Measurements from ENCODE around the gene SNN.

SNN gene

DNA sequence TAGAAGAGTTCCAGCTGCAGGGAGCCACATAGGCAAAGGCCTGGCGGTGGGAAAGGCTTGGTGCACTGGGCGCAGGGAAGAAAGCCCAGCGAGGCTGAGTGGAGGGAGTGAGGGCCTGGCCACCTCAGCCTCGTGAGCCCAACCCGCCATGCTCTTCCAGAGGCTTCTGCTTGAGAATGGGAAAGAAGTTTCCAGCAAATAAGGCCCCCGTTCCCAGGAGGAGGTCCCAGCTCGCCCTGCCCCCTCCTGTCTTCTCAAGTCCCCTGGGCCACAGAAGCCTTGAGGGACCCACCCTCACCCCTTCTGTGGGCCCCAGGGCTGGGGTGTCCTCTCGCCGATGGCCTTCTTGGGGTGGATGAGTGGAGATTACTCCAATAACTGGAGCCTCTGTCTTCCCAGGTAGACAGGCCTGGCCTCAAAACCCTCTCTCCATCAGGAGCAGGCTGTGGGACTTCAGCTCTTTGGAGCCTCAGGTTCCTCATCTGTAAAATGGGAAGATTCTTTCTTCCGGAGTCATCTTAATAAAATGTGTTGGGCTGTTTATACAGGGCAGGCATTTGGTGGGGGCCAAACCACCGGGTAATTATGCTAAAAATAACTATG is 933 bp upstream of the SNN start:
- DNase-seq (ENCODE audit: low read depth in 2 of 2), result no peak

DNA sequence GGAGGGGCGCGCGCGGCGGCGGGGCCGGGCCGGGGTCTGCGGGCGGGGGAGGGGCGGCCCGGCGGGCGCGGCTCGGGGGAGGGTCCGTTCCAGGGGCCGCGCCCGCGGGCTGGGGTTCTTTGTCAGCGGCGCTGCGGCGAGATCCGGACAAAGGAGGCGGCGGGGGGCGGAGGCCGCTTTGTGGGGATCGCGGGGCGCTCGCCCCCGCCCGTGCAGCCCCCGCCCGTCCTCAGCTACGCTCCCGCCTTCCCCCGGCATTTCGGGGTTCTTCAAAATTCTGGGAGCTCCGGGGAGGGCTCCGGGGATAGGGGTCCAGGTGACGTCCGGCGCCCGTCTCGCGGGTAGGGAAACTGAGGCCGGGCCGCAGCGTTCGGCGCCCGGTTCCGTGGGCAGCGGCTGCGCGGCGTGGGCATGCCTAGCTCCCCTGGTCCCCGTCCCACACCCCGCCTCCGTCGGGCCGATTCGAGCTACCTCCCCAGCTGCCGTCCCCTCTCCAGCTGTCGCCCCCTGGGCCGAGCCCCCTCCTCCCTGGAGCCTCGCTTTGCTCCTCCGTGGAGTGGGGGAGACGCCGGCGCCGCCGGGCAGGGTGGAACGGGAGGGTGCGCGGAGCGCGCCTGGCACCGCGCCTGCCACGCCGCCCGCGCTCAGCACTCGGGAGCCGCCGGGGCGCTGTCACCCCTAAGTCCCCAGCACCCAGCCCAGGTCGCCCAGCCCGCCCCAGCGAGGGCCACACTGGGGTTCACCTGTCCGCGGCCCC is 546 bp downstream of the SNN start:
- DNase-seq (ENCODE audit: low read depth in 2 of 2), result no peak

DNA sequence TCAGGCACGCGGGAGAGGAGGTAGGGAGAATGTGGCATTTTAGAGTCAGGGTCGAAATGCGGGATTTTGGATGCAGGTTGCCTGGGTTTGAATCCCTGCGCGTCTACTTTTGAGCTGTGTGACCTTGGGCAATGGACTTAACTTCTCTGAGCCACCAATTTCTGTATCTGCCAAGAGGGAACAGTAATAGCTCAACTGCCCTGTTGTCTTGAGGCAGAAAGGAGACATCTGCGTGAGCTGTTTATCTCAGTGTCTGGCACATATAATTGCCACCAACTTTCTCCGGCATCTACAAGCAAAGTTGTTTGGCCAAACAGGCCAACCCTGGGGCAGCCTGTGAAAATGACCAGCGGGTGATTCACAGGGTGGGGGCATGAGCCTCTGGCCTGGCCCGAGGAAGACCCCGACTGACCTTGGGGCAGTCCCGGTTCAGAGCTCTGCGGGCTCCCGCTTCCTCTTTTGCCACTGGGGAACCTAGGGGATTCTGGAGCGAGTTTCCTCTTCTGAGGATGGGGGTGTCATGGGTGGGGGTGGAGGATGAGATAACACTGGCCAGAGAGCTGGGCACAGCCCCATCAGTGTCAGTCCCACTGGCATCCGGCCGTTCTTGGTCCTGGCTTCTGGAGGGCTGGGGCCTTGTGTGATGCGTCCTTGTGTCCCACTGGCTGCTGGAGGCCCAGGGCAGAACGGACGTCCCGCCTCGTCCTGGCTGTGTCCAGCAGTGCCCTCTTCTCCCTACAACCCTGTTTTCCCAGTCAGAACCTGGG is 1.3 kb downstream of the SNN start:
- DNase-seq (ENCODE audit: low read depth in 2 of 2), result no peak

DNA sequence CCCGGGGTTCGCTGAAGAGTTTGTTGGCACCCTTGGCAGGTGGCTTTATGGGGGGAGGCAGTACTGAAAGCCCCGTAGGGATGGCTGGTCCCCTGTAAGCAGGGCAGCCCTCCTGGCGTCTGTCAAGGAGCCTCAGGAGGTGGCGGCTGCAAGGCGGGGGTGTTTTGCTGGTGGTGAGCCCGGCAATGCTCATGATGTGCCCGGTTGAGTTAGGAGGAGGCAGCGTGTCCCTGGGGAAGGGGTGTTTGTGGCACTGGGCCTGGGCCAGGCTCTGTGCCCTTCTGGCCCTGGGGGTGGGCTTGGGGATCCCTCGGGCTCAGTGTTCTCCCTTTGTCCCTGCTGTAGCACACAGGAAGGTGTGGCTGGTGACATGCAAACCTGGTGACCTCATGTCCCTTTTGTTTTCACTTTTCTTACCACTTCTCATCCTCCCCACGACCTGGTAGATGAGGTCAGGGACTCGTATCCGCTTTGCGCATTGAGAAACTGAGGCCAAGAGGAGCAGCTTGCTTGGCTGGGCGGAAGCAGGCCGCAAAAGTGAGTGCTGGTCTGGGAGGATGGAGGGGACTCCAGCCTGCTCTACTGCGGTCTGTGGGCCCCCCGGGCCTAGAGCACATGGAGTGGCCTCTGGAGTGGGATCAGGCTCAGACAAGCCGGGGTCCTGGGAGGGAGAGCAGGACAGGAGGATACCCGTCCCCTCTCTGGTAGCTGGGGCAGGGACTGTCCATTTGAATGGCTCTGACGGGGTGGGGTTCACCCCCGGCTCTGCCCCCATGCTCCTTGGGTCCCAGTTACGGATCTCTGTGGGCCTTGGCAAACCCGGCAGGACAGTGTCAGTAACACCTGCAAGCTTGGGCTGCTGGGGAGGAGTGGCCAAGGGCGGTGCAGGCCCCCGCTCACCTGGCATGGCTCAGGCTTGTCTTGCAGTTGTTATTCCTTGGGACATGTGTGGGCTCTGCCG is 2.2 kb downstream of the SNN start:
- no peak for DNase-seq (ENCODE audit: low read depth in 2 of 2)

DNA sequence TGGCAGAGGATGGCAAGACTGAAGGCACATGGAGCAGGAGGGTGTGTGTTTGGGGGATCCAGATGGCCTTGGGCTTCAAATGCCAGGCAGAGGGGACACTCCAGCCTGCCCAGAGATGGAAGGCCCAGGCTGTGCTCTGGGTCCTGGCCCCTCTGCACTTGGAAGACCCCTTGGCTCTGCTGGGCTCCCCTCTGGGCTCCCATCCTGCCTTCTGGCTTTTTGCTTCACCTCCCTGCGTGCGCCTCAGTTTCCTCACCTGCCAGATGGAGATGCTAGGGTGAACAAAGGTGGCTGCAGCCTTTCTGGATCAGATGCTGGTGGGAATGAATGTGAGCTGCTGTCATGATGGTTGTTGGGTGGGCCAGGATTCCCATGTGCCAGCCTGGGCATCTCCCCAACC is 3.0 kb downstream of the SNN start:
- DNase-seq (ENCODE audit: low read depth in 2 of 2), result no peak

DNA sequence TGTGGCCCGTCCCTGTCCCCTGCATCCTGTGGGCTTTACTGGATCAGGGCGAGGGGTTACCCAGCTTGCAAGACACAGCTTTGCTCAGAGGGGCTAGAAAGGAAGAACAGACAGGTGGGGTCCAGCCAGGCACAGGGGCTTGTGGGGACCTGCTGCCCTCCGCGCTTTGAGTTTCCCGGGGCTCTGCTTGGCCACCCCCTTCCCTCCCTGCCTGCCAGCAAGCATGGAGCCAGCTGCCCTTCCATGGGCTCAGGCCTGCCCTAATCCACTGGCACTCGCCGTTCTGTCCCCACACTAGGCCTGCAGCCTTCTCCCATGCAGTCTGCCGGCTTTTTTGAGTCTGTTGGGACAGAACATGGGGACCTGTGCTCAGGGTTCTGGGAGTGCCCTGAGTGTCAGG is 3.4 kb downstream of the SNN start:
- DNase-seq (ENCODE audit: low read depth in 2 of 2), result no peak

DNA sequence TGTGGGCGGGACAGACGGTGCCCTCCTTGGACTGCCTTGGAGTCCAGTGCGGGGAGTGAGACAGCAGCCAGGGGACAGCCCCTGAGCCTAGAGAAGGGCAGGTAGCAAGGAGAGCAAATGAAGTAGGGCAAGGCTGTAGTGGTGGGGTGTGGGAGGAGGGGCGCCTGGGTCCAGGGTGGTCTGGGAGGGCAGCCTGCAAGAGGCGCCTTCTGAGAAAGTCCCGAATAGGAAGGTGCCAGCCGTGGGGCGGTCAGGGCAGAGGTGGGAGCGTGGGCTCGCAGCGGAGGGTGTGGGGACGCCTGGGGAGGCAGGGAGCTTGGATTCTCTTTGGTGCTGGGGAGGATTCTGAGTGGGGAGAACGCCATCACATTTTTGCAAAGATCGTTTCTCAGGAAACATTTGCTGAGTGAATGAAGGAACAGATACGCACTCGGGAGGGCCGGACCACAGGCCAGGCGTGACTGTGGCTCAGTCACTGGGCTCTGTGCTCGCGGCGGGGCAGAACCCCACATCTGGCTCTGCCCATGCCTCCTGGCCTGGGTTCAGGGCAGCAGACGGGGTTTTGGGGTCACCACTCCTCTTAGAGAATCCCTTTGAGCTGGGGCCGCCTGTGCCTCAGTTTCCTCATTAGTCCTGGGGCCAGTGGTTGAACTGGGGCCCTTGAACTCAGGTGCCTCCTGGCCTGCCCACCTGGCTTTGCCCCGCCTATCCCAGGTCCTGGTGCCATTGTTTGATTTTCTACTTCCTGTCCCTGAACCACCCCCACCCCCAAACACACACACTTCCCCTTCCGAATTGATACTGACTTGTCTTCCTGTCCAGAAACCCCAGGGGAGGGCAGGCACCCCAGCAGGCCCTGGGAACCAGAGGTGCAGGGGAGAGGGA is 4.2 kb downstream of the SNN start:
- no peak for DNase-seq (ENCODE audit: low read depth in 2 of 2)

DNA sequence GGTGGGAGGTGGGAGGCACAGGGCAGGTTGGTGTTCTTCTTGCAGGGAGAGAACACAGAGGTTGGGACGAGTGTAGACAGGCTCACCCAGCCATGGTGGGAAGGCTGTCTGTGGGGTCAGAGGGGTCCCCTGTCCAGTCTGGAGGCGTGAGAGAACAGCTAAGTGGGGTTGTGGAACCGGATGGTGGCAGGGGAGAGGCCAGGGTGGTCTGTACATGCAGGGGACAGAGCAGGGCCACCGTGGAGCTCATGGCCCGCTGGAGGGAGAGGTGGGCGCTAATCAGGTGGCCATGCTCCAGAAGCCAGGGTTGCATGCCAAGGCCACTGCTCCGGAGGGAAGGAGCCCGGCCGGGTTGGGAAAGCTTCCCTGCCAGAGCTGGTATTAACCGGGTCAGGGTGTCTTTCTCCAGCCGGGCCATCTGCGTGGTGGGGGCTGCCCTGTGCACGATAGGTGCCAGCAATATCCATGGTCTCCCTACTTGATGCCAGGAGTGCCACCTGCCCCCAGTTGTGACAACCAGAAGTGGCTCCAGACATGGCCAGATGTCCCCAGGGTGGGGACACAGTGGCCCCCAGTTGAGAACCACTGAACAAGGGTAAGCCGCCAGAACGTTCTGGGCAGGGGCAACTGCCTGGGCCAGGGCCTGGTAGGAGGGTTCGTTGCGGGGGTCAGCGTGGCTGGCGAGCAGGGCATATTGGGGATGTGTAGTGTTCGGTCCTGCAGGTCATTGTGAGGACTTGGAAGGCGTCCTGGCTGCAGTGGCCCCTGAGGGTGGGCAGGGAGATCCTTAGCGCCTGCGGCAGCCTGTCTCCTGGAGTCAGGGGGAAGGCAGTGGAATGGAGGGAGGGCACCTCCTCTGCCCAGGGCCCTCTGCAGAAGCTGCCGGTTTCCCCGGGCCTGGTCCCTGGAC is 5.1 kb downstream of the SNN start:
- no peak for DNase-seq (ENCODE audit: low read depth in 2 of 2)

DNA sequence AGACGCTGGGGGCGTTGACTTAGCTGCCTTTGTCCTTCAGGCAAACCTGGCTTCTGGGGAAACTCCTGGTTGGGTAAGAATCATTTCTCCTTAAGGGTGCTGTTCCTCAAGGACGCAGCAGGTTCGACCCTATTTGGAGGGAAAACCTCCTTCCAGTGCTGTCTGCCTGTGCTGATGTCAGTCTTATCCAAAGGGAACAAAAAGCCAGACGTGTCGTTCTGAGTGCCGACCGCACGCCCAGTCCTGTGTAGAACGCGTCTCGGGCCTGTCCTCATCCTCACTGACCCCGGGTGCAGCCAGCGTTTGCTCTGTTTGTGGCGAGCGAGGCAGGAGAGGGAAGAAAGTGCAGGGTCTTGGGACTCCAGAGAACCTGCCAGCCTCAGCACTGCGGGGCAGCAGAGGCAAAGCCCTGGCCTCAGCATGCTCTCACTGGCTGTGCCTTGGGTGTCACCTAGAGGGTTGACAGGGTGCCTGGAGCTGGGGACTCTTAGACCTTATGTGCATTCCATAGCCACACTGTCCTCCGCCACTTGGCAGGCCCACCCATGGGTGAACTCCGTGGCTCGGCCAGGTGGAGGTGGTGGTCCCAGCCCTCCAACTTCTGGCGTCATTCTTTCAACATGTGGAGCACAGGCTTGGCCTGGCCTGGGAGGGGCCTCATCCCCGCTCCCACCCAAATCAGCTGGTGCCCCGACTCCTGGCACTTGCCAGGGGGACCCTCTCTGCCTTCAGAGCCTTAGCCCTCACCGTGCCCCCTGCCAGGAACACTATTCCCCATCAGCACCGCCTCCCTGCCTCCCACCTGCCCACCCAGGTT is 6.0 kb downstream of the SNN start:
- no peak for DNase-seq (ENCODE audit: low read depth in 2 of 2)

DNA sequence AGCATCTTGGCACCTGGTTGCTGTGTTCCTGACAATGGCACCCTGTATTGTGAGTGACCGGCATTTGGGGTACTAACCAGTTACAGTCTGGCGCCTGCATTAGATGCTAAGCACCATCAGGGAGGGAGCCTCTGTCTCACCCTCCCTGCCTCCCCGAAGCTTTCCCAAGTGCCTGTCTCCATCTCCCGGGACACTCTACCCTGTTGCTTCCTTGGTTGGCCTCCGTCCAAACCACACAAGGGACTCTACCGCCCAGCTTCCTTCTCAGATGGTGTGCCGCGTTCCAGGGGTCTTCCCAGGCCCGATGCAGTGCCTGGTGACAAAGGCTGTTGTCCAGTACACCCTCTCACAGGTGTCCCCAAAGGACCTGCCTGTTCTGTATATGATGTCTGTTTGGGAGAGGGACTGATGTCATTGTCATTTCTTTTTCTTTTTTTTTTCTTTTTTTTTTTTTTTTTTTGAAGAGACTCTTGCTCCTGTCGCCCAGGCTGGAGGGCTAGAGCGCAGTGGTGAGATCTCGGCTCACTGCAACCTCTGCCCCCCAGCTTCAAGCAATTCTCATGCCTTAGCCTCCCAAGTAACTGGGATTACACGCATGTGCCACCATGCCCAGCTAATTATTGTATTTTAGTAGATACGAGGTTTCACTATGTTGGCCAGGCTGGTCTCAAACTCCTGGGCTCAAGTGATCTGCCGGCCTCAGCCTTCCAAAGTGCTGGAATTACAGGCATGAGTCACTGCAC is 6.7 kb downstream of the SNN start:
- DNase-seq (ENCODE audit: low read depth in 2 of 2), result no peak

DNA sequence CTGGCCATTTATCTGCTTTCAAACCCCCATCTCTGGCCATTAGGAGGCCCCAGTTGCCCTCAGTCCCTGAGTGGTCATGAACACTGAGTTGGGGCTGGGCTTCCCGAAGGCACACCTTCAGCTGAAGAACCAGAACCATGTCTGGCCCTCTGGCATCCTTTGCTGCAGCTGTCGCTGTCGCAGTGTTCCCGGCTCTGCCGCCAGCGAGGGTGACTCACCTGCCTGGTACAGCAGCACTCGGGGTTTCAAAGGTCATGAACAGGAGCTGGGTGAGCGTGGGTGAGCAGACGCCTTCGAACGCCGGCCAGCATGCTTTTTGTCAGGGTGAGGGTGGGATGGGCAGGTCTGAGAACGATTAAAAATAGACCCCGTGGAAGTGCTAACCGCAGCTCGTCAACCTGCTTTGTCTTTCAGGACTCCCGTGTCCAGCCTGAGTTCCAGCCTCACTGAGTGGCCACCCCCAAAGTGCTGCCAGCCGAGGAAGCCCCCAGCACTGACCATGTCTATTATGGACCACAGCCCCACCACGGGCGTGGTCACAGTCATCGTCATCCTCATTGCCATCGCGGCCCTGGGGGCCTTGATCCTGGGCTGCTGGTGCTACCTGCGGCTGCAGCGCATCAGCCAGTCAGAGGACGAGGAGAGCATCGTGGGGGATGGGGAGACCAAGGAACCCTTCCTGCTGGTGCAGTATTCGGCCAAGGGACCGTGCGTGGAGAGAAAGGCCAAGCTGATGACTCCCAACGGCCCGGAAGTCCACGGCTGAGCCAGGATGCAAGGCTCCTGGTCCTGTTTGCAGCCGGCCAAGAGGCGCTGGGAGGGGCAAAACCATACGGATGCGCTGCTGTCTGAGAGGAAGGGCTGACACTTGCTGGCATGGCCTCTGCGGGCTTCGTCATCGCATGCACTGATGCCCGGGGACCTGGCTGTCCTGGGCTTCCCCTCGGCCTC is 7.6 kb downstream of the SNN start:
- DNase-seq (ENCODE audit: low read depth in 2 of 2), result no peak

DNA sequence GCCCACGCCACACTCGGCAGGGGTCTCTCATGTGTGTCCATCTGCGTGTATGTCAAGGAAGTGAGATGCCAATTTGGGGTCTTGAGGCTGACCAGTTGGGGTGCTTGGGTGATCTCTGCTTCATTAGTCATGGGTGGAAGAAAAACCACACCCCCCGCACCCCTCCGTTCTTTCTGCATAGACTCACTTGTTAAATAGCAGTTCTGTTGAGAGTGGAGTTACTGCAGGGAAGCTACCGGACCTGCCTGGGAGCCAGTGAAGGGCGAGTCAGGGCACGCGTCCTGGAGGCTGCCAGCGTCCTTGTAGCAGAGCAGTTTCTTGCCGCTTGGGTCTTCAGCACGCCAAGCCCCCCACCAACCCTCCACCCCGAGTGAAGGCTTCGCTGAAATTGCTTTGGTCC is 8.5 kb downstream of the SNN start:
- no peak for DNase-seq (ENCODE audit: low read depth in 2 of 2)

DNA sequence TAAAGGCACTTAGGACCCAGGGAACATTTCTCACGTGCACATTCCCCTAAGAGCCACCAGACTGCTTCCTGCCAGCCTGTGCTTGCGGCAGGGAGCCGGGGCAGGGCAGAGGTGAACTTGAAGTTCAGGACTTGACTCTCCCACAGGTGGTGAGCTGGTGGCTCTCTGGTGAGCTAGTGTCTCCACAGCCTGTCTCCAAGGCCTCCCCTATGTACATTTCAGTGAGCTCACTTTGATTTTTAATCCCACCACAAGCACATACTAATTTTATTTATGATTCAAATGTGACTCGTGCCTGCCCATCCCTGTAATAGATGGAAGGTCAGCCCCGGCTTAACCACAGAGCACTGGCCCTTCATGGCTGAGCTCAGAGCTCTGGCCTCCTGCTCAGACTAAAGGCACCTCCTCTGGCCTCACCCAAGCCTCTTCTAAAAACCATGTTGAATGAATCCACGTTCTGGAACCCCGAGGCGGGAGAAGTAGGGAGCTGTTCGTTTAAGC is 9.2 kb downstream of the SNN start:
- no peak for DNase-seq (ENCODE audit: low read depth in 2 of 2)

DNA sequence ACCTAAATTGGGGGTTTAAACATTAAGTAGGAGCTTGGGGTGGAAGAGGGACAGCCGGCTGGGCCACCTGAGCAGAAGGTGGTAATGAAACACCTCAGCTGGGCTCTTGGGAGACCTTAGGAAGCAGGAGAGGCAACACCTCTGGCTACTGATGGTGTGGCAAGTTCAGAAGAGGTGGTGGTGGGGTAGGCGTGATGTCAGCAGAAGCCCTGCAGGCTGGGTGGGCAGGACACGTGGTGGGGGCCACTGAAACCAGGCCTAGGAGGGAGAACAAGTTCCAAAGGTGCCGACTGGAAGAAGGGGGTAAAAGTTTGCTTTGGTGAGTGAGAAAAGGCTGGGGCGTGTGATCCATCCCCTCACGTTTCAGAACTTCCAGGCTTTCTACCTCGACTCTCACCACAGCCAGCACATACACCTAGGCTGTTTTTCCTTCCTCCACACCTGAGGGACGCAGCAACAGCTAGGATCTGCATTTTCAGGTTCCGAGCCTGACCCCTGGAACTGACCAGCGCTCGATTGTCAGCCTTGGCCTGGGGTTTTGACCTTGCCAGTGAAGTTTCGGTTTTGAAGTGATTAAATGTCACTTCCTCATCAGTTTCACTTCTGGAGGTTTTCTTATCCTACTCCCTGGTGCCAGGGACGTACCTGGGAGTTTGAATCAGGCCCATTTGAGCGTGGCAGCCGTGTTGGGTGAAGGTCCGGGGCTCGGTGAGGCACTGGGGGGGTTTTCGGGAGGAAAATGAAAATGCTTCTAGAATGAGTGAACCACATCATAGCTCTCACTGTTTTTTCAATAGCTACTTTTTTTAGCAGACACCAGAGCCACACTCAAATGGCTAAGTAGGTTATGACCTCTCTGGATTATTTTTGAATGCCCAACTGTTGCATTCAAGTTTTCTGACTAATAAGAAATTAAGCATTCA is 10.0 kb downstream of the SNN start:
- no peak for DNase-seq (ENCODE audit: low read depth in 2 of 2)

DNA sequence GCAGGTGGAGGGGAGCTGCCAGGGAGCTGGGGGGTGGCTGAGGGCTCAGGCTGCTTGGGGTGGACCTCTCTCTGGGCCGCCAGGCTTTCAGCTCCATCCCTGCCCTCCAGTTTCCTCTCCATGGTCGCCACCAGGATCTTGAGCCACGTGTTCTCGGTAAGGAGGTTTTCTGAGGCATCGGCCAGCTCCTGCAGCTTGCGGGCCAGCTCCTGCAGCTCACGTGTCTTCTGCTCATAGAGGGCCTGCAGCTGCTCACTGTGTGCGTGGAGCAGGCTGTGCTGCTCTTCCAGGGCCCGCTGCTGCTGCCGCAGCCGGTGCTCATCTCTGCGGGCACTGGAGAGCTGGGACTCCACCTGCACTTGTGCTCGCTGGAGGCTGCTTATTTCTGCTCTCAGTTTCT is 11.0 kb downstream of the SNN start:
- no peak for DNase-seq (ENCODE audit: low read depth in 2 of 2)
